GM12878 (cell line): ENCODE data around the gene ACP3. TPM values are rescaled to one million over a fixed set of nuclear protein-coding genes. Genes with fewer than 3 reads are reported as not detected.

Experiments
- ATAC-seq: fragments of 200-7000 bp; cut with Tn5 transposase; 3 replicates; pipeline ENCODE4 v1.9.1; 2020; ENCODE audit warnings: mild to moderate bottlenecking, moderate library complexity
- BruUV-seq: library from RNA; stranded (reverse); fragments of 400-500 nt; replicated peaks from 2 replicates; lab custom pipeline; 2021; lab: Mats Ljungman, UMichigan
- CTCF ChIA-PET: fragments of 300-600 bp; sonication (Branson Sonifier 250); formaldehyde crosslinking; extraction: SDS; loops from one replicate; lab custom pipeline; 2021; ENCODE audit warnings: inconsistent platforms; lab: Yijun Ruan, JAX
- POLR2A ChIA-PET: fragments of 350-600 bp; formaldehyde crosslinking; extraction: SDS; loops from one replicate; lab custom pipeline; 2021; ENCODE audit warnings: inconsistent platforms; lab: Charles Lee
- RAD21 ChIA-PET: fragments of 300-600 bp; sonication (Branson Sonifier 250); formaldehyde crosslinking; loops from one replicate; lab custom pipeline; 2023; ENCODE audit warnings: antibody characterized with exemption; ENCODE audit not compliant: unreplicated experiment; lab: Charles Lee
- SMC1A ChIA-PET: fragments of 300-600 bp; sonication (Branson Sonifier 250); formaldehyde crosslinking; loops from one replicate; lab custom pipeline; 2023; ENCODE audit not compliant: unreplicated experiment, uncharacterized antibody; lab: Charles Lee
- DNase-seq: peaks from one replicate; pipeline ENCODE4 v3.0.0-alpha.2; 2011; ENCODE audit warnings: low read depth, low spot score
- FAIRE-seq: peaks from 3 replicates; lab custom pipeline; 2011; peaks lifted over from hg19 to GRCh38; lab: Jason Lieb, UNC
- H2AFZ ChIP-seq: 2 replicates; pipeline ENCODE4 v1.6.0; 2011; ENCODE audit warnings: low read depth, low read length, control low read depth; ENCODE audit not compliant: control insufficient read depth
- H3K27ac ChIP-seq: 2 replicates; pipeline ENCODE4 v1.5.1; 2011; ENCODE audit warnings: control low read depth; ENCODE audit not compliant: control insufficient read depth, insufficient read depth
- H3K27me3 ChIP-seq, 2 experiments: replicated peaks in 1 of 2; 2 replicates each; pipeline versions ENCODE4 v1.6.0 to v1.6.1; 2011; ENCODE audit warnings: low read length in 1 of 2; ENCODE audit not compliant: control insufficient read depth in 2 of 2, insufficient read depth in 2 of 2
- H3K36me3 ChIP-seq, 2 experiments: 2 replicates each; pipeline ENCODE4 v1.5.1; 2011; ENCODE audit warnings: low read length in 1 of 2; ENCODE audit not compliant: control insufficient read depth in 2 of 2, insufficient read depth in 2 of 2
- H3K4me1 ChIP-seq: 2 replicates; pipeline ENCODE4 v1.6.1; 2011; ENCODE audit warnings: mild to moderate bottlenecking, low read length, moderate library complexity, mixed read lengths; ENCODE audit not compliant: control insufficient read depth, insufficient read depth
- H3K4me2 ChIP-seq: 2 replicates; pipeline ENCODE4 v1.6.0; 2011; ENCODE audit warnings: control low read depth; ENCODE audit not compliant: control insufficient read depth, insufficient read depth
- H3K4me3 ChIP-seq: fragments of 200-600 bp; sonication (generic); 2 replicates; pipeline ENCODE4 v1.5.1; 2016
- H3K79me2 ChIP-seq: 2 replicates; pipeline ENCODE4 v1.6.0; 2011; ENCODE audit warnings: low read length; ENCODE audit not compliant: control insufficient read depth, insufficient read depth
- H3K9ac ChIP-seq: 2 replicates; pipeline ENCODE4 v1.8.0; 2011; ENCODE audit warnings: low read length, control low read depth, mixed read lengths; ENCODE audit not compliant: control insufficient read depth, insufficient read depth
- H3K9me3 ChIP-seq: replicated peaks from 3 replicates; pipeline ENCODE4 v1.5.1; 2011; ENCODE audit warnings: mild to moderate bottlenecking, low read length; ENCODE audit not compliant: control insufficient read depth, insufficient read depth
- H4K20me1 ChIP-seq: 2 replicates; pipeline ENCODE4 v1.6.0; 2011; ENCODE audit not compliant: control insufficient read depth, insufficient read depth
- ATF2 ChIP-seq: IDR thresholded peaks from 2 replicates; pipeline ENCODE4 v1.6.1; 2012; ENCODE audit warnings: low read length, inconsistent platforms
- ETV6 ChIP-seq, 2 experiments: fragments of 450-650 bp in 1 of 2; IDR thresholded peaks in 1 of 2; conservative IDR thresholded peaks in 1 of 2; 2 replicates each; pipeline ENCODE4 v1.6.1; 2014; ENCODE audit warnings: antibody characterized with exemption in 1 of 2, borderline replicate concordance in 1 of 2, low read depth in 1 of 2, mild to moderate bottlenecking in 1 of 2, moderate library complexity in 1 of 2
- MYC ChIP-seq: IDR thresholded peaks from 2 replicates; pipeline ENCODE4 v1.6.1; 2011; ENCODE audit warnings: mild to moderate bottlenecking, low read length, moderate library complexity, inconsistent platforms; ENCODE audit not compliant: insufficient read depth, insufficient replicate concordance, insufficient read length, severe bottlenecking
- POLR2A ChIP-seq: IDR thresholded peaks from 2 replicates; pipeline ENCODE4 v1.6.1; 2011; ENCODE audit warnings: low read depth, mild to moderate bottlenecking, low read length
- PRDM15 ChIP-seq: fragments of 450-650 bp; formaldehyde crosslinking; IDR thresholded peaks from 2 replicates; pipeline ENCODE4 v1.4.0; 2020; ENCODE audit warnings: mild to moderate bottlenecking, moderate library complexity
- SREBF2 ChIP-seq: IDR thresholded peaks from 2 replicates; pipeline ENCODE4 v1.6.1; 2012; ENCODE audit warnings: mild to moderate bottlenecking, low read length
- STAT1 ChIP-seq: fragments of 450-650 bp; conservative IDR thresholded peaks from 2 replicates; pipeline ENCODE4 v1.6.1; 2014; ENCODE audit warnings: antibody characterized with exemption, mild to moderate bottlenecking
- ZNF384 ChIP-seq: IDR thresholded peaks from 2 replicates; pipeline ENCODE4 v1.6.1; 2012; ENCODE audit warnings: low read depth, mild to moderate bottlenecking, low read length, improper control_type of control experiment, borderline replicate concordance
- ZZZ3 ChIP-seq: IDR thresholded peaks from 2 replicates; pipeline ENCODE4 v1.6.1; 2011; ENCODE audit warnings: low read depth; ENCODE audit not compliant: control insufficient read depth, insufficient read length
- WGBS: methylation state at CpG from one replicate; pipeline ENCODE4 v1.1.6; 2016; ENCODE audit warnings: low lambda C conversion rate; ENCODE audit not compliant: insufficient replicate concordance, insufficient coverage; ENCODE audit errors: missing lambda C conversion rate; 5-methylcytosine and 5-hydroxymethylcytosine counted together
- in situ Hi-C: fragments of 300-500 bp; cut with MboI; formaldehyde crosslinking; loops from 9 replicates; pipeline ENCODE4 v1.14.3; 2018; ENCODE audit warnings: mixed read lengths
- intact Hi-C: fragments of 100-400 bp; cut with micrococcal nuclease; formaldehyde crosslinking; loops from one replicate; pipeline ENCODE4 v1.14.2; 2022; ENCODE audit not compliant: unreplicated experiment
- polyA plus RNA-seq, 11 experiments: library from polyadenylated mRNA; depleted of rRNA in 4 of 11; unstranded in 6 of 11; stranded (reverse) in 5 of 11; fragments of >200 nt; fragmentation: Nextera tagmentation in 4 of 11; fragmentation: Illumina TruSeq in 1 of 11; extraction: Ambion mirVana in 4 of 11; extraction: Trizol in 1 of 11; gene quantifications; 1 replicate in 1 of 11; 2 replicates in 10 of 11; pipeline versions ENCODE4 v1.2.1 to v1.2.3, GENCODE V29; 2011 to 2016; ENCODE audit warnings: inconsistent platforms in 2 of 11, missing spikeins in 2 of 11, low read depth in 1 of 11
- total RNA-seq, 4 experiments: library from RNA; depleted of rRNA in 3 of 4; stranded (reverse); fragments of >200 nt in 3 of 4; fragmentation: Illumina TruSeq in 1 of 4; extraction: Trizol in 1 of 4; gene quantifications; 2 replicates each; pipeline versions ENCODE4 v1.2.1 to v1.2.3, GENCODE V29; 2013 to 2021

ACP3 gene
- total and polyA plus RNA-seq, 10 of the 15 experiments (the other 5 are each of a cell fraction or from before 2014, with no cell fraction given) = 0.05 to 0.41 TPM; not detected in 8

- TF ChIP-seq PRDM15 (no peak), POLR2A (no peak), SREBF2 (no peak)
Measured at GRCh38 chr3:132332082-132332481, 14.9 kb downstream of the ACP3 start (continued).

GRCh38 chr3:132332508-132332907, 15.3 kb downstream of the ACP3 start:
- TF ChIP-seq ZNF384 (no peak), ZZZ3 (no peak), ATF2 (no peak), MYC (no peak), STAT1 (no peak), ETV6 (conservative IDR thresholded peaks at IDR 0.05 in 1 of 2, IDR thresholded peaks at IDR 0.05 in 1 of 2; ENCODE audit: borderline replicate concordance in 1 of 2, low read depth in 1 of 2) (no peak)
- no TSS peak for BruUV-seq
- in situ Hi-C loops (no loop called here), intact Hi-C loops (no loop called here)
- Histone ChIP-seq H3K27ac (no peak overlapping the region), H4K20me1 (no peaks in the 10 kb centered on the region), H3K36me3 (no peaks in the 10 kb centered on the region), H2AFZ (no peak overlapping the region), H3K4me2 (no peak overlapping the region), H3K27me3 (no peaks in the 10 kb centered on the region; a peak in 1 of 4 replicates), H3K9ac (no peak overlapping the region), H3K79me2 (no peaks in the 10 kb centered on the region), H3K4me3 (no peak overlapping the region), H3K9me3 (no peaks in the 10 kb centered on the region), H3K4me1 (no peaks in the 10 kb centered on the region)
- ChIA-PET CTCF (no interaction called here), RAD21 (no interaction called here), POLR2A (no interaction called here), SMC1A (no interaction called here)
- FAIRE-seq (no peak), DNase-seq (no peak), ATAC-seq (no peak)
- no CpG with 5 or more reads among the region's 1 CpG for WGBS
